HS-5 (cell line): ENCODE data around the gene NKAIN2.

ENCODE experiments used
- DNase-seq: peaks from one replicate; pipeline ENCODE4 v3.0.0-alpha.2; 2012; ENCODE audit warnings: low read depth

NKAIN2 gene

GRCh38 chr6:124765280-124765679 is 961.6 kb downstream of the NKAIN2 start:
- no peak for DNase-seq

DNA sequence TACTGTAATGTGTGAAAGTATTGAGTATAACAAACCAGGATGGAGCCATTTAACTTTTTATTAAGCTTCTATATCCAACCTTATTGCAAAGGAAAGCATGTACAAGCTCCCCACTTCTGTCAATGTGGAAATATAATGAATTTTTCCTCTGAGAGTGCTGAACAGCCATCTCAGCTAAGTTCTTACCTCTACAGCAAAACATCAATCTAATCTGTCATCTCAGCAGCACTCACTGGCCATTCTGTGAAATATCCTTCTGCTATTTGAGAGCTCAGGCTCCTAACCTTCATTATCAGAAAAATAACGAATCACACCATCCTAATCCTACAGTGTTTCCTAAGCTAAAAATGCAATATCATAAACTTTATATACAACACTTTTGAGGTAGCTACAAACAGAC is 964.6 kb downstream of the NKAIN2 start:
- no peak for DNase-seq

DNA sequence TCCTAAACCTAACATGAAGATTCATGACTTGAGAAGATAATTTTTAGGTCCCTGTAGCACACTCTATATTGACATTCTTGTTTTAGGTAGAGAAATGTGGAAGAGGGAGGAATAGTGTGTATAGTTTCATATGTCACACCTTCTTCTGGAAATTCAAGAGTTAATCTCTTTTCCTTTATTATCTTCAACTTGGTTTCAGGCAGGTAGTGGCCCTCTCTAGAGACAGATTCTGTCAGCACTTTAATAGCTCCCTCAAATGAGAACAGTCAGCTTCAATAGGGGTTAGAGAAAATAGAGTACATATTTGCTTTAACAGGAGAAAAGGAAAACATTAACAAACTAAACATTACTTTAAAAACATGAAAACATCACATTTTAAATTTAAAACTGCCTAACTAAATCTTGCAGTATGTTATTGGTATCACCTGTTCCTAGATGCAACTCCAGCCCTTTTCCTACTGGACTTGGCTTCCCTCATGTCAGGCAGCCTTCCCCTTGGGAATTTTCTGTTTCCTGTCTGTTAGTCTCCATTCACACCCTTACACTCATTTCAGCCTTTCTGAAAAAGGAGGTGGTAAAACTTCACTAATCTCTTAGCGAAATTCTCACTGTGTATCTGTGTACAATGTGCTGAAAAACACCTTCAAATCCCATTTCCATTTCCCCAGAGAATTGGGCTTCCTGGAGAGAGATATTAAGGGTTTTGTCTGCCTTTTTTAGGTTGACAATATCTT is 966.3 kb downstream of the NKAIN2 start:
- DNase-seq = no peak

DNA sequence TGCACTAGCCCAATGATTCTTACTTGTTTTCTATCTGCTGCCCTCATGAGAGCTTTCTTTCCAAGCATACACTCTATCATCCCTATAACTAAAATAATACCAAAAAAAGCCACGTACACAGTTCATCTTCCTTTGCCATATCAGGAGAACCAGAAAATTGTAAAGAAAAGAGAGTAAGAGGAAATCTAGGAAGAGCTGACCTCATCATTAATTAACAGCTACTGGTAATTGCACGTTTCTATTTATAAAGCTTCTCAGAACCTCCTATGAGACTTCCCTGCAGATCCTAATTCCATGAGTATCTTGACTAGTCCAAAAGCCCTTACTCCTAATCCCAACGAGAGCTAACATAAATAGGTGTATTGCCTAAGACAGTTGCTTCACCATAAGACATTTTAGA is 967.1 kb downstream of the NKAIN2 start:
- no peak for DNase-seq

GRCh38 chr6:124772733-124773319 is 969.2 kb downstream of the NKAIN2 start:
- no peak for DNase-seq

GRCh38 chr6:124775121-124775520 is 971.5 kb downstream of the NKAIN2 start:
- DNase-seq = no peak

- DNase-seq = no peak
Observed at GRCh38 chr6:124777863-124778262, 974.2 kb downstream of the NKAIN2 start.

DNA sequence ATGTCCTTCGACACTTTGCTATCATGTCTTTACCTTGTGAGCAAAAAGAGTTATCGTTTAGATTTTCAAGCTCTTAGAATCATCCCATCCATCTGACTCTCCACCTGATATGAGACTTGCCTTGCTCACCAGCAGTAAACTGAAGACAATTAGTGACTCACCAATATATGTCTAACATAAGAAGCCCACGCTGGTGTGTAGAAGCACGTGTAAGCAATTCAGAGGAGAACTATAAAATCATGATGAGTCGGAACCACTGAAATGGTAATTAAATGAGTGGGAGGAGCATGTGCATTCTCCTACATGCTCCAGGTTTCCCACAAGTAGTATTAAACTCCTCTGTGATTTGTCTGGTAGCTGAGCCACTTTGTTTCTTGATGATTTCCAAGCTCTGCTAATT is 977.0 kb downstream of the NKAIN2 start:
- DNase-seq = peak; percentile 60

DNA sequence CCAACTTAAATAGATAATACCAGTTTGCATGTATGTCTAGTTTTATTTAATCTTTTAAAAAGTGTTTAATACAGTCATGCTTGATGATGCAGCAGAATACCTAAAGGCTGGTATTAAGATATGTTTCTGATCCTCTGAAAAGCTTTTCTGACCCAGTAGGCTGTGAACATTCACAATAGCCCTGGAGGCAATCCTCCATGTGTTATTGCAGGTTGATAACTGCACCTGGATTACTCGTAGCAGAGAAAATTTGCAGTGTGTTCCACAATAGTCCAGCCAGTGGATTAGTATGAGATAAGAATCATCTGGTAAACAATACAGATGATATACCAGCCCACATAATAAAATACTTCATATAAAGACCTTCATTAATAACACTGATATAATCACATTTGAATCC is 979.7 kb downstream of the NKAIN2 start:
- DNase-seq = no peak

GRCh38 chr6:124791156-124791555 is 987.5 kb downstream of the NKAIN2 start:
- DNase-seq = no peak

DNA sequence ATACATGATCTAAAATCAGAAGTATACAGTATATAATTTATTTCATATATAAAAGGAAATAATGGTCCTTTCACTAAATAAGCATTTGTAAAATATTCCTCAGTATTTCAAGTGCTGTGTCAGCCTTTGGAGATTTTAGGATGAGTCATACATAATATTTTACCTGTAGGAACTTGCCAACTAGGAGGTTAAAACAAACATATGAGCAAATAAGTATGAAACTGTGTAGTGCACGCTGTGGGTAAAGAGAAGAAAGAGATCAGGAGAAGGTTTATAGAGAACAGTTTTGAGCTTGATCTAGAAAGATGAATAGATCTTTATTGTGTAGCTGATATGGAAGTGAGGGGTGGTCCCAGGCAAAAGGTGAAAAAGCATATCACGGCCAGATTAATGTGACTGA is 988.7 kb downstream of the NKAIN2 start:
- DNase-seq = no peak

DNA sequence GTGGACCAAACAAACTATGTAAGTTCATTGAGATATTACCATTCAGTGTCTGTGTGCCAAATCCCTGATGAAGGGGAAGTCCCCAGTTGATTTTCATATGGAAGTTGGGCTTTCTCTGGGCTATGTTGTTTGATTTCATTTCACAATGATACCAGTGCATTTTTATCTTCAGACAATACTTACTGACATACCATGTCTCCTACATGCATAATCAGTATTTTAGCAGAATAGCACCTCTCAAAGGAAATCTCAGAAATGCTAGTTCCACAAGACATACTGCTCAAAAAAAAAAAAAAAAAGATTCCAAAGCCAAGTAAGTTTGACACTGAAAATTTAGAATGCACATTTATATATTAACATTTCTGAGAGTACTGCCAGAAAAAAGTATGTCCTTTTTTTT is 989.7 kb downstream of the NKAIN2 start:
- no peak for DNase-seq

- no peak for DNase-seq
Observed at GRCh38 chr6:124795643-124796463, 992.2 kb downstream of the NKAIN2 start.

GRCh38 chr6:124796464-124796970 is 992.9 kb downstream of the NKAIN2 start:
- DNase-seq = no peak

- no peak for DNase-seq
Observed at GRCh38 chr6:124797224-124797623, 993.6 kb downstream of the NKAIN2 start.

DNA sequence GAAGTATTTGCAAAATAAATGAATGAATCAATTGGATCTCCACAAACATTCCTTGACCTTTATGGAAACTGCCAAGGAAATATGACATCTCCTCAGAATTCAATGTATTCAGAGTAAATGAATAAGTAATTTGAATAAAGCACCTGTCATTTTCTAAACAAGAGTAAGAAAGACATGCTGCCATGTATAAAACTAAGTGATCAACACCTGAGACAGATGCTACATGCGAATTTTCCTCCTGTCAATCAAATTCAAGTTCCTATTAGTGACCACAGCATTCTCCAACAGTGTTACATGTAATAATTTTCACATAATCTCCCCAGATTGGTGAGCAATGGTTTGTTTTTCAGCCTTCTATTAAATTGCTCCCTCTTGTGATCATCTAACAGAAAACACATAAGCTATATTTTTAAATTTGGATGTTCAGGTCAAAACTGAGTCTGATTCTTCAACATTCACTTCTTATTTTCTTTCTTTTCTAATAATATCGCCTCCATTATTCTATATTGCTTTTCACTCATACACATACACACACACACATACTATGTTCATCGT is 995.4 kb downstream of the NKAIN2 start:
- DNase-seq = no peak

DNA sequence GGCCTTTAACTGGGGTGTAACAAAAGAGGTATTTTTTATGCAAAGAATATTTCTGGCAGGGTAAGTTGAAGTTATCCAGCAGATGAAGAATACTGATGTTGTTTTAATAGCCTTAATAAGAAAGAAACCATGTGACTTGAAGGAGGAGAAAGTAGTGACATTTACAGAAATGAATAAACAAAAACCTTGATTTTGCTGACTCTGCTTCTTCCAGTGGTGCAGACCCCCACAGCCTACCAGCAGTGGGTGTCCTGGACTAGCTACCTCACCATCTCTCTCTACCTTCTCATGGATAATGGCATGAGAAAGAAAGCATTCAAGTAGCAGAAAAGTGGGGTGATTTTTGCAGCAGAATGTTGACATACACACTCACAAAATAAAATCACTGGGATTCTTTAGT is 996.0 kb downstream of the NKAIN2 start:
- no peak for DNase-seq

DNA sequence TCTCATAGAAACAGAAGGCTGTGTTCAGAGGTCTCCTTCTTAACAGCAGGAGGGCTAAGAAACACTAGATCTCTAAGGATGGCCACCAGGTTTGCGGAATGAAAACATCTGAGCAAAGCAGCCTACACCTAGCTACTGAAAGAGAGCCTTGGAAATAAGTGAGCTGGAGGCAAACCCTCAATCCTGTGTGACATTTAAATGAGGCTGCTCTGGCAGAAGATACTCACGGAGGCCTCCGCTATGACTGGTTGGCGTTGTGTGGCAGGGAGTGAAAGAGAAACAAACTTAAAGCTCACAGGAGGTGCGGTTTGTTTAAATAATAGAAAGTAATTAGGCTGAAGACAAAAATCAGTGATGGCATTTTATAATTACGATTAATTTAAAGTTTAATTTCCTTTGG is 996.6 kb downstream of the NKAIN2 start:
- DNase-seq = no peak

DNA sequence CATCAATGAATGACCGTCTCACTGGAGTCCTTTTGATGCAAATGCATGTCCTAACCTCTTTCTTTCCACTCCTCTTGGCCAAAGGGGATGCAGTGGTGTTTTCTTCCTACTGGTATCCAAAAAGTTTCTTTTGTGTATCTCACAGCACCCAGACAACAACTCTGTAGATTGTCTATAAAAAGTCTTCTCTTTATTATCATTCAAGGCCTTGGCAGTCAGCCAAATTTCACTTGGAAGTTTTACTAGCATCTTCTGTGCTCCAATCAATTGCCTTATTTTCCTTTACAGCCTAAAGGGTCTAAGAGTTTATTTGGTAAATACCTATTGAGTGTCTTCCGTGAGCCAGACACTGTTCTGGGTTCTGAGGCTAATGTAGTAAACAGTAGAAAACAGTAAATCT is 1008.4 kb downstream of the NKAIN2 start:
- DNase-seq = no peak

DNA sequence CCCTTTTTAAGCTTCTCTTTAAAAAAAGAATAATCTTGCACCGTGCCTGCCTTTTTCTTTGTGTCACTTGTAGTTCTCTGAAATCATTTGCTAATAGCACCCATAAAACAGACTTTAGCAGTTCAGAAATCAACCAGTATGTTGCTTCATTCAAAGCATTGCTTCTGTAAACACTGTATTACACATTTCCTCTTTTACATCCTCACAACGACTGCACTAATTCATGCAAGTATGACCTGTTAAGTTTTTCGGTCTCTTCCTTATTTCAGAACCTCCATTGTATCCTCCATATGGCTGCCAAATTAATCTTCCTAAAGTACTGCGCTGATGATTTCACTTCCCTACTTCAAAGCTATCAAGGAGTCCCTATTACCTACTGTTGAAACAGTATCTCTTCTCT is 1015.7 kb downstream of the NKAIN2 start:
- no peak for DNase-seq

DNA sequence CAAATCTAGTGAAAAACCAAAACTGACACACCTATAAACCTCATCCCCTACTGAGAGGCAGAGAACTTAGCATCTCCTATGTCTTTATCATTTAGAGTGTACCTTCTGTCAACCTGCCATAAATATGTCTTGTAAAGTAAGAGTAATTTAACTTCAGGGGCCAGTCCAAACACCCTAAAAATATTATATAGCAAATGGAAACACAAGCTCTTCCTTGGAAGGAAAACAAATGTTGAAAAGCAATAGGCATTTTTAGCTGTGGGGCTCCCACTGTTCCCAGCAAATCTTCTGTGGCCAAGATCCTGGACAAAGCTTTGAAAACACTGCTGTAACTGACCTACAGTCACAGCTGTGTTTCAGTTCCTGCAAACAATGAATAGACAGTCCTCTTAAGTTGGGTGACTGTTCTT is 1018.5 kb downstream of the NKAIN2 start:
- DNase-seq = no peak

DNA sequence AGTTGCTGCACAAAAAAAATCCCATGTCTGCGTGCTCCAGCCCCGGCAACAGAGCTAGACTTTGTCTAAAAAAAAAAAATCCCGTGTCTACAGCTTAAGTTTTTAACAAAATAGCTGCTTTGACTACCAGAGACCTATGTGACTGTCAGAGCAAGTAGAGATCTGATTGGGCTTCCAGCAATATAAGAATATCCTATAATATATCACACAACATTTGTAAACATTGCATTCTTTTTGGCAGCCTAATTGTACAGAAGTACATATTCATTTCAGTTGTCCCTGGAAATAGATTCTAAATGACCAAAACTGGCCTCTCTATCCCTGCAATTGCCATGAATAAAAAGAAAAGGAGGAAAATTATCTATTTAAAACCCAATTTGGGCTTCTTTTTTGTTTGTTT is 1019.1 kb downstream of the NKAIN2 start:
- no peak for DNase-seq
